HepG2 (cell line): ENCODE measurements around the gene MRI1. TPM values are rescaled to one million over a fixed set of nuclear protein-coding genes. Genes with fewer than 3 reads are reported as not detected.

ENCODE experiments used
- CBX5 ChIP-seq: sonication (generic); formaldehyde crosslinking; IDR thresholded peaks from 2 replicates; pipeline ENCODE4 v1.4.0; 2020; ENCODE audit warnings: missing genetic modification reagents, borderline replicate concordance
- HES4 ChIP-seq: sonication (generic); formaldehyde crosslinking; IDR thresholded peaks from 2 replicates; pipeline ENCODE4 v1.9.0; 2021; ENCODE audit warnings: mild to moderate bottlenecking, missing genetic modification reagents, borderline replicate concordance
- LCORL ChIP-seq, 2 experiments: fragments of 450-650 bp in 1 of 2; sonication (generic) in 1 of 2; formaldehyde crosslinking in 1 of 2; IDR thresholded peaks; 2 replicates each; pipeline versions ENCODE4 v1.5.0 to v1.6.1; 2017 to 2020; ENCODE audit warnings: antibody characterized with exemption in 1 of 2, missing genetic modification reagents in 1 of 2
- NBN ChIP-seq: fragments of 450-650 bp; conservative IDR thresholded peaks from 2 replicates; pipeline ENCODE4 v1.6.1; 2017
- PHF21A ChIP-seq: sonication (generic); formaldehyde crosslinking; IDR thresholded peaks from 2 replicates; pipeline ENCODE4 v1.5.0; 2020; ENCODE audit warnings: mild to moderate bottlenecking, missing genetic modification reagents
- PRMT3 ChIP-seq: sonication (generic); formaldehyde crosslinking; IDR thresholded peaks from 2 replicates; pipeline ENCODE4 v1.8.1; 2022; ENCODE audit warnings: low read depth, mild to moderate bottlenecking, moderate library complexity, missing genetic modification reagents, borderline replicate concordance
- SALL2 ChIP-seq: sonication (generic); formaldehyde crosslinking; IDR thresholded peaks from 2 replicates; pipeline ENCODE4 v1.8.1; 2023; ENCODE audit warnings: mild to moderate bottlenecking, missing genetic modification reagents, inconsistent platforms
- SATB2 ChIP-seq: sonication (generic); formaldehyde crosslinking; IDR thresholded peaks from 2 replicates; pipeline ENCODE4 v1.5.0; 2020; ENCODE audit warnings: missing genetic modification reagents
- ZNF274 ChIP-seq: sonication (generic); formaldehyde crosslinking; IDR thresholded peaks from 2 replicates; pipeline ENCODE4 v1.5.1; 2020; ENCODE audit warnings: mild to moderate bottlenecking, missing genetic modification reagents
- ZNF562 ChIP-seq: sonication (generic); formaldehyde crosslinking; IDR thresholded peaks from 2 replicates; pipeline ENCODE4 v1.8.0; 2022; ENCODE audit warnings: missing genetic modification reagents, borderline replicate concordance
- polyA plus RNA-seq, 8 experiments: library from polyadenylated mRNA; depleted of rRNA in 3 of 8; stranded (reverse) in 7 of 8; unstranded in 1 of 8; fragments of >200 nt; fragmentation: Illumina TruSeq in 4 of 8; extraction: Trizol in 4 of 8; gene quantifications; 2 replicates each; pipeline versions ENCODE4 v1.2.1 to v1.2.3, GENCODE V29; 2011 to 2016; ENCODE audit warnings: low read depth in 4 of 8, missing spikeins in 1 of 8, mixed read lengths in 1 of 8; ENCODE audit not compliant: insufficient read depth in 1 of 8
- total RNA-seq, 5 experiments: library from RNA; depleted of rRNA; stranded (reverse); fragments of >200 nt; fragmentation: Illumina TruSeq; extraction: Trizol; gene quantifications; 2 replicates each; pipeline ENCODE4 v1.2.3, GENCODE V29; 2016; ENCODE audit warnings: low read depth in 1 of 5
- TF ChIP-seq, protein P1 (sequence below): IDR thresholded peaks from 2 replicates; pipeline ENCODE4 v1.6.1; 2012; ENCODE audit warnings: low read depth, low read length, improper control_type of control experiment
- TF ChIP-seq, protein P2 (sequence below): IDR thresholded peaks from 2 replicates; pipeline ENCODE4 v1.6.1; 2016; ENCODE audit warnings: low read depth, control low read depth
- TF ChIP-seq, protein P3 (sequence below): sonication (generic); formaldehyde crosslinking; IDR thresholded peaks from 2 replicates; pipeline ENCODE4 v1.5.0; 2020; ENCODE audit warnings: mild to moderate bottlenecking, missing genetic modification reagents
- TF ChIP-seq, protein P4 (sequence below): sonication (generic); formaldehyde crosslinking; IDR thresholded peaks from 2 replicates; pipeline ENCODE4 v1.4.0; 2020; ENCODE audit warnings: missing genetic modification reagents, borderline replicate concordance
- TF ChIP-seq, protein P5 (sequence below): sonication (generic); formaldehyde crosslinking; IDR thresholded peaks from 2 replicates; pipeline ENCODE4 v1.4.0; 2020; ENCODE audit warnings: missing genetic modification reagents, borderline replicate concordance

MRI1 gene
- total and polyA plus RNA-seq, 2 of the 13 experiments (the other 11 are each of a cell fraction or from before 2014, with no cell fraction given): 20.1 to 20.6 TPM

DNA sequence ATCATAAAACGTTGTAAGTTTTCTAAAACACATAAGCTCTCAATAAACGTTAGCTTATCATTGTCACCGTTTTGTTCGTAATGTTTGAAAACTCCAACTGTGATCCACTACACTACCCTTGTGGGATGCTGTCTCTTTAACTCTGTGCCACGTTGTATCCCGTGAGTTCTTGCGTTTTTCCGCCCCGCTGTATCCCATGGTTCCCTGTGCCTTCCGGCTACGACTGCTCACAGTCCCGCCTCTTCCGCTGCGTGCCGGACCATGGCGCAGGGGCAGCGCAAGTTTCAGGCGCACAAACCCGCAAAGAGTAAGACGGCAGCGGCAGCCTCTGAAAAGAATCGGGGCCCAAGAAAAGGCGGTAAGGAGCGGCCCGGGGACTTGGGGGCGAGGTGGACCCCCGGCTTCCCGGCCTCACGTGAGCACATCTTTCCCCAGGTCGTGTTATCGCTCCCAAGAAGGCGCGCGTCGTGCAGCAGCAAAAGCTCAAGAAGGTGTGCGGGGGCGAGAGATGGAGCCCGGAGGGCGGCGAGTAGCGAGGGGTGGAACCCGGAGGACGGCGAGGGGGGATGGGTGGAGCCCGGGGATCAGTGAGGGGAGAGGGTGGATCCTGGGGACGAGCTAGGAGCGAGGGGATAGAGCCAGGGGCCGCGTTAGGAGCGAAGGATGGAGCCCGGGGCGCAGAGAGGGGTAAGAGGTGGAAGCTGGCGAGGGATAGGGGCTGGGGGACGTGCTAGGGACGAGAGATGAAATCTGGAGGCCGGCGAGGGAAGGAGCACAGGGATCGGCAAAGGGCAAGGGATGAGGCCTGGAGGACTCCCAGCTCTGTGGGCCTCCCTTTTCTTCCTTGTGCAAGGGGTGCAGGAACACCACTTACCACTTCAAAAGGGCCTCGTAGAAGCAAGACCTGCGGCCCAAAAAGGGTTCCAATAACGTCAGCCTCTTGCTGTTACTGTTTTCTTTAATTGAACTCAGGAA lies 10.2 kb downstream of the MRI1 start, which contains the start of gene C19orf53 (continued):
- TF ChIP-seq ZNF274 (CRISPR knock-in tag) (peak; percentile 93), SATB2 (CRISPR knock-in tag) (no peak), LCORL (IDR thresholded peaks at IDR 0.05) (no peak), LCORL (CRISPR knock-in tag; IDR thresholded peaks at IDR 0.05) (peak; percentile 47; the same call in 1 of the 2 replicates), HES4 (CRISPR knock-in tag) (0 out of 2 replicates have a peak, but pooled peaks have one; percentile 49), NBN (no peak), ZNF562 (CRISPR knock-in tag) (no peak), SALL2 (CRISPR knock-in tag) (peak; percentile 96), CBX5 (CRISPR knock-in tag) (peak; percentile 95; the same call in 1 of the 2 replicates), PRMT3 (no peak; the same call in 1 of the 2 replicates), PHF21A (peak; percentile 74)
- TF ChIP-seq, protein P1, sequence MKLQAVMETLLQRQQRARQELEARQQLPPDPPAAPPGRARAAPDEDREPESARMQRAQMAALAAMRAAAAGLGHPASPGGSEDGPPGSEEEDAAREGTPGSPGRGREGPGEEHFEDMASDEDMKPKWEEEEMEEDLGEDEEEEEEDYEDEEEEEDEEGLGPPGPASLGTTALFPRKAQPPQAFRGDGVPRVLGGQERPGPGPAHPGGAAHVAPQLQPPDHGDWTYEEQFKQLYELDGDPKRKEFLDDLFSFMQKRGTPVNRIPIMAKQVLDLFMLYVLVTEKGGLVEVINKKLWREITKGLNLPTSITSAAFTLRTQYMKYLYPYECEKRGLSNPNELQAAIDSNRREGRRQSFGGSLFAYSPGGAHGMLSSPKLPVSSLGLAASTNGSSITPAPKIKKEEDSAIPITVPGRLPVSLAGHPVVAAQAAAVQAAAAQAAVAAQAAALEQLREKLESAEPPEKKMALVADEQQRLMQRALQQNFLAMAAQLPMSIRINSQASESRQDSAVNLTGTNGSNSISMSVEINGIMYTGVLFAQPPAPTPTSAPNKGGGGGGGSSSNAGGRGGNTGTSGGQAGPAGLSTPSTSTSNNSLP: 0 out of 2 replicates have a peak, but pooled peaks have one; percentile 28
- TF ChIP-seq, protein P2, sequence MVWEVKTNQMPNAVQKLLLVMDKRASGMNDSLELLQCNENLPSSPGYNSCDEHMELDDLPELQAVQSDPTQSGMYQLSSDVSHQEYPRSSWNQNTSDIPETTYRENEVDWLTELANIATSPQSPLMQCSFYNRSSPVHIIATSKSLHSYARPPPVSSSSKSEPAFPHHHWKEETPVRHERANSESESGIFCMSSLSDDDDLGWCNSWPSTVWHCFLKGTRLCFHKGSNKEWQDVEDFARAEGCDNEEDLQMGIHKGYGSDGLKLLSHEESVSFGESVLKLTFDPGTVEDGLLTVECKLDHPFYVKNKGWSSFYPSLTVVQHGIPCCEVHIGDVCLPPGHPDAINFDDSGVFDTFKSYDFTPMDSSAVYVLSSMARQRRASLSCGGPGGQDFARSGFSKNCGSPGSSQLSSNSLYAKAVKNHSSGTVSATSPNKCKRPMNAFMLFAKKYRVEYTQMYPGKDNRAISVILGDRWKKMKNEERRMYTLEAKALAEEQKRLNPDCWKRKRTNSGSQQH (CRISPR knock-in tag): peak; percentile 85; the same call in 1 of the 2 replicates
- TF ChIP-seq, protein P3, sequence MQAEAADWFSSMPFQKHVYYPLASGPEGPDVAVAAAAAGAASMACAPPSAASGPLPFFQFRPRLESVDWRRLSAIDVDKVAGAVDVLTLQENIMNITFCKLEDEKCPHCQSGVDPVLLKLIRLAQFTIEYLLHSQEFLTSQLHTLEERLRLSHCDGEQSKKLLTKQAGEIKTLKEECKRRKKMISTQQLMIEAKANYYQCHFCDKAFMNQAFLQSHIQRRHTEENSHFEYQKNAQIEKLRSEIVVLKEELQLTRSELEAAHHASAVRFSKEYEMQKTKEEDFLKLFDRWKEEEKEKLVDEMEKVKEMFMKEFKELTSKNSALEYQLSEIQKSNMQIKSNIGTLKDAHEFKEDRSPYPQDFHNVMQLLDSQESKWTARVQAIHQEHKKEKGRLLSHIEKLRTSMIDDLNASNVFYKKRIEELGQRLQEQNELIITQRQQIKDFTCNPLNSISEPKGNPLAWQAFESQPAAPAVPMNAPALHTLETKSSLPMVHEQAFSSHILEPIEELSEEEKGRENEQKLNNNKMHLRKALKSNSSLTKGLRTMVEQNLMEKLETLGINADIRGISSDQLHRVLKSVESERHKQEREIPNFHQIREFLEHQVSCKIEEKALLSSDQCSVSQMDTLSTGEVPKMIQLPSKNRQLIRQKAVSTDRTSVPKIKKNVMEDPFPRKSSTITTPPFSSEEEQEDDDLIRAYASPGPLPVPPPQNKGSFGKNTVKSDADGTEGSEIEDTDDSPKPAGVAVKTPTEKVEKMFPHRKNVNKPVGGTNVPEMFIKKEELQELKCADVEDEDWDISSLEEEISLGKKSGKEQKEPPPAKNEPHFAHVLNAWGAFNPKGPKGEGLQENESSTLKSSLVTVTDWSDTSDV: no peak
- TF ChIP-seq, protein P4, sequence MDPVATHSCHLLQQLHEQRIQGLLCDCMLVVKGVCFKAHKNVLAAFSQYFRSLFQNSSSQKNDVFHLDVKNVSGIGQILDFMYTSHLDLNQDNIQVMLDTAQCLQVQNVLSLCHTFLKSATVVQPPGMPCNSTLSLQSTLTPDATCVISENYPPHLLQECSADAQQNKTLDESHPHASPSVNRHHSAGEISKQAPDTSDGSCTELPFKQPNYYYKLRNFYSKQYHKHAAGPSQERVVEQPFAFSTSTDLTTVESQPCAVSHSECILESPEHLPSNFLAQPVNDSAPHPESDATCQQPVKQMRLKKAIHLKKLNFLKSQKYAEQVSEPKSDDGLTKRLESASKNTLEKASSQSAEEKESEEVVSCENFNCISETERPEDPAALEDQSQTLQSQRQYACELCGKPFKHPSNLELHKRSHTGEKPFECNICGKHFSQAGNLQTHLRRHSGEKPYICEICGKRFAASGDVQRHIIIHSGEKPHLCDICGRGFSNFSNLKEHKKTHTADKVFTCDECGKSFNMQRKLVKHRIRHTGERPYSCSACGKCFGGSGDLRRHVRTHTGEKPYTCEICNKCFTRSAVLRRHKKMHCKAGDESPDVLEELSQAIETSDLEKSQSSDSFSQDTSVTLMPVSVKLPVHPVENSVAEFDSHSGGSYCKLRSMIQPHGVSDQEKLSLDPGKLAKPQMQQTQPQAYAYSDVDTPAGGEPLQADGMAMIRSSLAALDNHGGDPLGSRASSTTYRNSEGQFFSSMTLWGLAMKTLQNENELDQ (CRISPR knock-in tag): peak; percentile 81; the same call in 1 of the 2 replicates
- TF ChIP-seq, protein P5, sequence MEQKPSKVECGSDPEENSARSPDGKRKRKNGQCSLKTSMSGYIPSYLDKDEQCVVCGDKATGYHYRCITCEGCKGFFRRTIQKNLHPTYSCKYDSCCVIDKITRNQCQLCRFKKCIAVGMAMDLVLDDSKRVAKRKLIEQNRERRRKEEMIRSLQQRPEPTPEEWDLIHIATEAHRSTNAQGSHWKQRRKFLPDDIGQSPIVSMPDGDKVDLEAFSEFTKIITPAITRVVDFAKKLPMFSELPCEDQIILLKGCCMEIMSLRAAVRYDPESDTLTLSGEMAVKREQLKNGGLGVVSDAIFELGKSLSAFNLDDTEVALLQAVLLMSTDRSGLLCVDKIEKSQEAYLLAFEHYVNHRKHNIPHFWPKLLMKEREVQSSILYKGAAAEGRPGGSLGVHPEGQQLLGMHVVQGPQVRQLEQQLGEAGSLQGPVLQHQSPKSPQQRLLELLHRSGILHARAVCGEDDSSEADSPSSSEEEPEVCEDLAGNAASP (CRISPR knock-in tag): peak; percentile 82; the same call in 1 of the 2 replicates
